ENCODE measurements around the gene ABCF1. TPM values are rescaled to one million over a fixed set of nuclear protein-coding genes. Genes with fewer than 3 reads are reported as not detected.

ABCF1 gene
- total RNA-seq, 1 experiment from 2014 or later: 73.7 TPM

GRCh38 chr6:30541515-30542403, 29.5 kb upstream of the ABCF1 start:
- Histone ChIP-seq H2AFZ (peak overlapping the region; percentile 34; the same call in 1 of the 2 replicates), H3K9me2 (ENCODE audit: insufficient read depth) (no peaks in the 10 kb centered on the region), H3K27ac (no peak overlapping the region), H3K4me3 (peak overlapping the region; percentile 49), H4K20me1 (ENCODE audit: insufficient read depth) (no peaks in the 10 kb centered on the region), H3K4me1 (replicated peaks; ENCODE audit: insufficient read depth) (peaks cover 6% of the 10 kb centered on the region; the same call in 1 of the 2 replicates), H3K27me3 (ENCODE audit: insufficient read depth, low read depth) (no peaks in the 10 kb centered on the region), H3F3A (ENCODE audit: insufficient read depth, low read depth) (peaks cover 9% of the 10 kb centered on the region), H3K36me3 (ENCODE audit: low read depth) (0 out of 2 replicates have a peak, but pooled peaks cover 5% of the 10 kb centered on the region), H3K4me2 (peak overlapping the region; percentile 80), H3K9me3 (ENCODE audit: insufficient read depth, low read depth) (no peaks in the 10 kb centered on the region), H3K79me2 (ENCODE audit: low read depth) (no peaks in the 10 kb centered on the region)
- no TSS peak for BruUV-seq (replicated peaks)
- TF ChIP-seq CTCF (conservative IDR thresholded peaks at IDR 0.05): peak; percentile 98
- no peak for TF ChIP-seq EZH2 (IDR thresholded peaks at IDR 0.05; ENCODE audit: low read depth)
- ChIA-PET POLR2A (ENCODE audit: unreplicated experiment) (interaction anchor here (0.7 kb wide), 3 partner anchors 38 to 149 kb away, joined by 3 to 5 read pairs (median 3); partner anchors contain the start of gene NRM), CTCF (interaction anchor here (0.5 to 1.8 kb wide), 13 partner anchors 9 to 1022 kb away, joined by 3 to 8 read pairs (median 3); partner anchors contain the start of gene DHX16)
- DNase-seq: peak; percentile 73 to 79
- intact Hi-C loops (cut with micrococcal nuclease; ENCODE audit: unreplicated experiment): loop anchor here (1.0 to 5.0 kb wide), 8 partner anchors 56 to 546 kb away; partner anchors contain the start of gene DHX16

- no peak overlapping the region for H3K27ac ChIP-seq
- H3K4me3 ChIP-seq: no peak overlapping the region
- peaks cover 9% of the 10 kb centered on the region for H3F3A ChIP-seq (ENCODE audit: insufficient read depth, low read depth)
- H3K79me2 ChIP-seq (ENCODE audit: low read depth): no peaks in the 10 kb centered on the region
- H3K27me3 ChIP-seq (ENCODE audit: insufficient read depth, low read depth): no peaks in the 10 kb centered on the region
- H2AFZ ChIP-seq: no peak overlapping the region
- no peaks in the 10 kb centered on the region for H3K9me3 ChIP-seq (ENCODE audit: insufficient read depth, low read depth)
- CTCF ChIA-PET: interaction anchor here (0.8 to 1.8 kb wide), 5 partner anchors 41 to 545 kb away, joined by 3 to 8 read pairs (median 5); no protein-coding TSS in a partner anchor
- no TSS peak for BruUV-seq (replicated peaks)
- no peak for DNase-seq
- no peaks in the 10 kb centered on the region for H3K9me2 ChIP-seq (ENCODE audit: insufficient read depth)
- POLR2A ChIA-PET (ENCODE audit: unreplicated experiment): no interaction called here
- intact Hi-C loops (cut with micrococcal nuclease; ENCODE audit: unreplicated experiment): loop anchor here (5.0 kb wide), 3 partner anchors 185 to 545 kb away; no protein-coding TSS in a partner anchor
- H3K4me2 ChIP-seq: no peak overlapping the region
- H4K20me1 ChIP-seq (ENCODE audit: insufficient read depth): no peaks in the 10 kb centered on the region
- H3K36me3 ChIP-seq (ENCODE audit: low read depth): 0 out of 2 replicates have a peak, but pooled peaks cover 6% of the 10 kb centered on the region
- no peak for TF ChIP-seq EZH2 (IDR thresholded peaks at IDR 0.05; ENCODE audit: low read depth)
- no peak for TF ChIP-seq CTCF (conservative IDR thresholded peaks at IDR 0.05)
- H3K4me1 ChIP-seq (replicated peaks; ENCODE audit: insufficient read depth): peaks cover 6% of the 10 kb centered on the region; the same call in 1 of the 2 replicates
Measured at GRCh38 chr6:30542404-30542725, 28.9 kb upstream of the ABCF1 start.

GRCh38 chr6:30542915-30543314, 28.3 kb upstream of the ABCF1 start:
- Histone ChIP-seq H3F3A (ENCODE audit: insufficient read depth, low read depth) (peaks cover 9% of the 10 kb centered on the region), H3K79me2 (ENCODE audit: low read depth) (no peaks in the 10 kb centered on the region), H3K36me3 (ENCODE audit: low read depth) (0 out of 2 replicates have a peak, but pooled peaks cover 6% of the 10 kb centered on the region), H3K9me2 (ENCODE audit: insufficient read depth) (no peaks in the 10 kb centered on the region), H2AFZ (no peak overlapping the region), H4K20me1 (ENCODE audit: insufficient read depth) (no peaks in the 10 kb centered on the region), H3K4me2 (no peak overlapping the region), H3K9me3 (ENCODE audit: insufficient read depth, low read depth) (no peaks in the 10 kb centered on the region), H3K27me3 (ENCODE audit: insufficient read depth, low read depth) (no peaks in the 10 kb centered on the region), H3K27ac (no peak overlapping the region), H3K4me3 (no peak overlapping the region), H3K4me1 (replicated peaks; ENCODE audit: insufficient read depth) (peaks cover 6% of the 10 kb centered on the region; the same call in 1 of the 2 replicates)
- POLR2A ChIA-PET (ENCODE audit: unreplicated experiment): no interaction called here
- intact Hi-C loops (cut with micrococcal nuclease; ENCODE audit: unreplicated experiment): loop anchor here (5.0 kb wide), 3 partner anchors 186 to 544 kb away; no protein-coding TSS in a partner anchor
- DNase-seq: no peak
- TF ChIP-seq CTCF (conservative IDR thresholded peaks at IDR 0.05) (peak; percentile 19; the same call in 1 of the 2 replicates), EZH2 (IDR thresholded peaks at IDR 0.05; ENCODE audit: low read depth) (no peak)
- BruUV-seq (replicated peaks): no TSS peak
- CTCF ChIA-PET: no interaction called here

All from PC-9 (cell line).